ENCODE data around the gene PDF. TPM values are rescaled to one million over a fixed set of nuclear protein-coding genes. Genes with fewer than 3 reads are reported as not detected.

PDF gene
- total and polyA plus RNA-seq, 2 donors, result 2.1 to 9.8 TPM

DNA sequence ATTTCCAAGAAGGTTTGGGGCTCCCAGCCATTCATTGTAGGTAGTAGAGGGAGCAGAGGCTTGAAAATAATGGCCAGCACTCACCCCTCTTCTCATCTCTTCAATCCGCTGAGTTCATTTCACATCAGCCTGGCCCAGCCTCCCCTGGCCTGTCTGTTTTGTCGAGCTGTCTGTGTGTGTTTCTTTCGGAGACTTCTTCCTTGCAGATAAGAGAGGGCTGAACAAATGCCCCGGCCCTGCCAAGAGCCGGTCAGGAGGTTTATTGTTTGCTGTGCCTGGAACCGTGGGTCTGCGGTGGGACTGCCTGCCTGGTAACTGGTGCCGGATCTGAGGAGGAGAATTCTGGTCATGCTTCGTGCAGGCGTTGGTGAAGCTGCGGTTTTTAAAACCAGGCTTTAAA lies 15.9 kb downstream of the PDF start:
- Histone ChIP-seq H3K9me3 (ENCODE audit: control insufficient read depth in 2 of 2, insufficient read depth in 1 of 2, low read length in 1 of 2) (peaks cover 0 to 7% of the 10 kb centered on the region in 2 donors), H3K4me1 (ENCODE audit: control insufficient read depth in 2 of 2, insufficient read depth in 2 of 2, low read length in 2 of 2) (peaks cover 8 to 13% of the 10 kb centered on the region in 2 donors), H3K4me3 (ENCODE audit: low read length in 2 of 2) (no peak overlapping the region), H3K36me3 (ENCODE audit: control insufficient read depth in 2 of 2, insufficient read depth in 2 of 2, low read length in 1 of 2) (peaks cover 53% of the 10 kb centered on the region in 2 donors), H3K27ac (ENCODE audit: low read depth in 1 of 2, low read length in 1 of 2) (no peak overlapping the region), H3K27me3 (ENCODE audit: control insufficient read depth in 2 of 2, insufficient read depth in 1 of 2, low read length in 1 of 2) (no peaks in the 10 kb centered on the region)
- WGBS, result 98% methylated on average over 11 of the region's 11 CpGs
- DNase-seq (ENCODE audit: low read depth in 6 of 9, low spot score in 9 of 9), result no peak

DNA sequence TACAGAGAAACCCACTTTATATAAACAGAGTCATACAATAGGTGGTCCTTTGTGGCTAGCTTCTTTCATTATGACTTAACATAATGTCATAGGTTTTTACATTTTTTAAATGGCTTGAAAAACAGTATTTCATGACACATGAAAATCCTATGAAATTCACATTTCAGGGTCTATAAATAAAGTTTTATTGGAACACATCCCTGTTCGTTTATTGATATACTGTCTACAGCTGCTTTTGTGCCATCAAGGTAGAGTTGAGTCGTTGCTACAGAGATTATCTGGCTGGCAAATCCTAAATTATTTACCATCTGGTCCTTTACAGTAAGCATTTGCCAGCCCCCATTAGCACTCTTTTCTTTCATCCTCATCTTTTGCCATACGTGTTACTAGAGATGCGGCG lies 16.9 kb downstream of the PDF start:
- Histone ChIP-seq H3K9me3 (ENCODE audit: control insufficient read depth in 2 of 2, insufficient read depth in 1 of 2, low read length in 1 of 2) (peaks cover 0 to 7% of the 10 kb centered on the region in 2 donors), H3K27ac (ENCODE audit: low read depth in 1 of 2, low read length in 1 of 2) (no peak overlapping the region), H3K36me3 (ENCODE audit: control insufficient read depth in 2 of 2, insufficient read depth in 2 of 2, low read length in 1 of 2) (peaks cover 42 to 43% of the 10 kb centered on the region in 2 donors), H3K4me1 (ENCODE audit: control insufficient read depth in 2 of 2, insufficient read depth in 2 of 2, low read length in 2 of 2) (peaks cover 8 to 13% of the 10 kb centered on the region in 2 donors), H3K27me3 (ENCODE audit: control insufficient read depth in 2 of 2, insufficient read depth in 1 of 2, low read length in 1 of 2) (no peaks in the 10 kb centered on the region), H3K4me3 (ENCODE audit: low read length in 2 of 2) (no peak overlapping the region)
- no peak for DNase-seq (ENCODE audit: low read depth in 6 of 9, low spot score in 9 of 9)
- WGBS, result 96% methylated on average over 5 of the region's 5 CpGs

DNA sequence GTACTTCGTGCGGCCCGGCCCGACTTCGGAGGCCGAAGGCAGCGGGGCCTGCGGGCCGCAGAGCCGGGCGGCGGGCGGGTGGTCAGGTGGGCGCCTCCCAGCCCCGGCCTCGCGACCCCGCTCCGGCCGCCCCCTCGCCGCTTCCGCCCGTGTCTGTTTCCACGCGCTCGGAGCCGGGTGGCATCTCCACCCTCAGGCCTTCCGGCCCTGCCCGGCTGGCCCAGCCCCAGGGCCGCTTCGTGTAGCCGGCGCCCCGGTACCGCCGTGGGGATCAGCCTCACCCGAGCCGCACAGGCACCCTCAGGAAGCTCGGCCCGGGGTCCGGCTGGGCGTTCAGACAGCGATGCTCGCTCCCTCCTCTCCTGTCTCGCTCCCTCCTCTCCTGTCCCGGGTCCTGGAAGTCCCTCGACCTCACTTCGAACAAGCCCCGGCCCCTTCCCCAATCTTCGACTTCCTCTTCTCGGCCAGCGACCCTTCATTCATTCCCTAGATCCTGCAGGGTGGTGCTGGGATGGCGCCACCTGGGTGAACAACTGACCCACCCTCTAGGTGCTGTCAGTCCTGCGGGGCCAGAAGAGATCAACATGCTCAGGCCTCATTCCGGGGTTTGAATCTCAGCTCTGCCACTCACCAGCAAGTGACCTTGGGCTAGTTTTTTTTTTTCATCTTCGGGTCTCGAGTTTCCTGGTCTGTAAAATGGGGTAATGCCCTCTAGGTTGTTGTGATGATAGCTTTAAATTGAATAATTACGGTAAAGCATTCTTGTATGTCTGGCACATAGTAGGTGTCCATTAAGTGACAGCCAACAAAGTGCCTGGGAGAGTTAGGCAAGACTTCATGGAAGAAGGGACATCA lies 18.6 kb downstream of the PDF start:
- H3K27me3 ChIP-seq (ENCODE audit: control insufficient read depth in 2 of 2, insufficient read depth in 1 of 2, low read length in 1 of 2), result no peaks in the 10 kb centered on the region
- H3K27ac ChIP-seq (ENCODE audit: low read depth in 1 of 2, low read length in 1 of 2), result peak overlapping the region in 1 of 2 donors; percentile 78
- peak overlapping the region; percentile 63 to 97 for H3K4me3 ChIP-seq (ENCODE audit: low read length in 2 of 2)
- peaks cover 0 to 7% of the 10 kb centered on the region in 2 donors for H3K9me3 ChIP-seq (ENCODE audit: control insufficient read depth in 2 of 2, insufficient read depth in 1 of 2, low read length in 1 of 2)
- peak in 4 of 9 donors; percentile 9 to 27 (median 18) for DNase-seq (ENCODE audit: low read depth in 6 of 9, low spot score in 9 of 9)
- peaks cover 8 to 13% of the 10 kb centered on the region in 2 donors for H3K4me1 ChIP-seq (ENCODE audit: control insufficient read depth in 2 of 2, insufficient read depth in 2 of 2, low read length in 2 of 2)
- peaks cover 28 to 31% of the 10 kb centered on the region in 2 donors for H3K36me3 ChIP-seq (ENCODE audit: control insufficient read depth in 2 of 2, insufficient read depth in 2 of 2, low read length in 1 of 2)
- WGBS, result 3% methylated on average over 59 of the region's 59 CpGs

DNA sequence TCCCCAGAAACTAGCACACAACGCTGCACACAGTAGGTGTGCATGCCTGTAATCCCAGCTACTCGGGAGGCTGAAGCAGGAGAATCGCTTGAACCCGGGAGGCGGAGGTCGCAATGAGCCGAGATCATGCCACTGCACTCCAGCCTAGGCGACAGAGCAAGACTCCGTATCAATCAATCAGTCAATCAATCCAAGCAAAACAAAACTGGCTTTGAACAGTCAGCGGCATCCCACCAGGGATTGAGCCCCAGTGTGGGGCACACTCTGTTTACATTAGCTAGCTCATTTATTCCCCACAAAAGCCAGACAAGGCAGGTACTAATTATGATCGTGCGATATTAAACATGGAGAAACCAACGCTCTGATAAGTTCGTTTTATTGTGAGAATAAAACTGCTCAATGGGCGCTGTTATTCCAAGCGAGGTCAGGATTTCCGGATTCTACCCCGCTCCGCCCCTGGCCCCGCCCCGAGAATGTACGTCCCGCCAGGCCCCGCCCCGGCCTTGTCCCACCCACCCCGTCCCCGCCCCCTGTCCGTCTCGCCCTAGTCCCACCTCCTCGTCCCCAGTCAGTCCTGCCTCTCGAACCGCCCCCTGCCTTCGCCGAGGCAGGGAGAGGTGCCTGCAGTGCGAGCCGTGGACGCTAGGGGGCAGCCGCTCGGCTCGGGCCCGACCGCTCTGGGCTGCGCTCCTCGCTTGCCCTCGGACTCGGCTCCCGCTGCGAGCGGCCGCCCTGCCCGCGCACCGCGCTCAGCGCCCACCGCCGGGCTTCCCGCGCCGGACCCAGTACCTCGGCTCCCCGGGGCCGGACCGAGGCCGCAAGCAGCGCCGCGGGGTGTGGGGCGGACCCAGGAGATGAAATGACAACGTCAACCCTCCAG lies 19.5 kb downstream of the PDF start, which contains the start of gene VPS4A:
Gene VPS4A, plus strand, starts transcription at position 698 of the 880 bp plus-strand sequence. Its CDS starts 162 bp downstream, at position 860.
- peak; percentile 72 to 97 (median 93) for DNase-seq (ENCODE audit: low read depth in 6 of 9, low spot score in 9 of 9)
- H3K4me3 ChIP-seq (ENCODE audit: low read length in 2 of 2), result peak within 1 kb of the TSS; percentile 63 to 97
- WGBS, result 10% methylated on average over 70 of the region's 70 CpGs
- peaks cover 20 to 22% of the 10 kb centered on the region in 2 donors for H3K36me3 ChIP-seq (ENCODE audit: control insufficient read depth in 2 of 2, insufficient read depth in 2 of 2, low read length in 1 of 2)
- peak within 1 kb of the TSS; percentile 76 to 89 for H3K27ac ChIP-seq (ENCODE audit: low read depth in 1 of 2, low read length in 1 of 2)
- H3K9me3 ChIP-seq (ENCODE audit: control insufficient read depth in 2 of 2, insufficient read depth in 1 of 2, low read length in 1 of 2), result peaks cover 0 to 7% of the 10 kb centered on the region in 2 donors
- H3K27me3 ChIP-seq (ENCODE audit: control insufficient read depth in 2 of 2, insufficient read depth in 1 of 2, low read length in 1 of 2), result no peaks in the 10 kb centered on the region
- H3K4me1 ChIP-seq (ENCODE audit: control insufficient read depth in 2 of 2, insufficient read depth in 2 of 2, low read length in 2 of 2), result peaks cover 8 to 13% of the 10 kb centered on the region in 2 donors

DNA sequence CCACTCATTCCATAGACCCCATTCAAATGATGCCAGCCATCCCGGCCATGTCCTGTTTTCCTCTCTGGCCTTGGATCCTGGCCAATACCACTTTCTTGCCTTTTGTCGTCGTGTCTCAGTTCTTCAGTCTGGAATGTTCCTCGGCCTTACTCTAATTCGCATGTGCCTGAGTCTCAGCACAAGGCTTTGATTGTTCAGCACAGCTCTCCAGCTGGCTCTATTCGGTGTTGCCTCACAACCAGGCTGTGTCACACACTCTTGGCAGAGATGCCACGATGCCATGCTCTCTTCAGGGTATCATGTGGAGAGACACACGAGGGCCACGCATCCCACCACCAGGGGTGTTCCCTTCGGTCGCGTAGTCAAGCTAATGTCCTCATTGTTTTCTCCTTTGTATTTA lies 21.1 kb downstream of the PDF start:
- Histone ChIP-seq H3K27me3 (ENCODE audit: control insufficient read depth in 2 of 2, insufficient read depth in 1 of 2, low read length in 1 of 2) (no peaks in the 10 kb centered on the region), H3K27ac (ENCODE audit: low read depth in 1 of 2, low read length in 1 of 2) (no peak overlapping the region), H3K4me3 (ENCODE audit: low read length in 2 of 2) (no peak overlapping the region), H3K36me3 (ENCODE audit: control insufficient read depth in 2 of 2, insufficient read depth in 2 of 2, low read length in 1 of 2) (peaks cover 4 to 7% of the 10 kb centered on the region in 2 donors), H3K4me1 (ENCODE audit: control insufficient read depth in 2 of 2, insufficient read depth in 2 of 2, low read length in 2 of 2) (peaks cover 8 to 13% of the 10 kb centered on the region in 2 donors), H3K9me3 (ENCODE audit: control insufficient read depth in 2 of 2, insufficient read depth in 1 of 2, low read length in 1 of 2) (peaks cover 0 to 7% of the 10 kb centered on the region in 2 donors)
- 94% methylated on average over 12 of the region's 12 CpGs for WGBS
- no peak for DNase-seq (ENCODE audit: low read depth in 6 of 9, low spot score in 9 of 9)

DNA sequence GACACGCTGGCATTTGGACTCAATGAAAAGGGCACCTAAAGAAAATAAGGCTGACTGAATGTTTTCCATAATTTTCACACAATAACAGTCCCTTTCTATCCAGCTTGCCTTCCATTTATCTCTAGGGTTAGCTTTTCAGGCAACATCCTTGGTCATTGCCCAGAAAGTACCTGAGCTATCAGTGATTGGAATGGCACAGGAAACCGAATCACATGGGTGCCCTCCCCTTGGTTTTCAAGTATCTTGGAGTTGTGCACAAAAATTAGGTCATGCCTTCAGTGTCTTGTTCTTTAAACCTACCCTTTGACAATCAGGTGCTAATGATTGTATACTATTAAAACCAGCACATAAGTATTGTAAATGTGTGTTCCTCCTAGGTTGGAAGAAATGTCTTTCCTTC lies 22.5 kb downstream of the PDF start:
- Histone ChIP-seq H3K36me3 (ENCODE audit: control insufficient read depth in 2 of 2, insufficient read depth in 2 of 2, low read length in 1 of 2) (no peaks in the 10 kb centered on the region), H3K4me1 (ENCODE audit: control insufficient read depth in 2 of 2, insufficient read depth in 2 of 2, low read length in 2 of 2) (peaks cover 6 to 13% of the 10 kb centered on the region in 2 donors), H3K9me3 (ENCODE audit: control insufficient read depth in 2 of 2, insufficient read depth in 1 of 2, low read length in 1 of 2) (peaks cover 0 to 7% of the 10 kb centered on the region in 2 donors), H3K4me3 (ENCODE audit: low read length in 2 of 2) (no peak overlapping the region), H3K27me3 (ENCODE audit: control insufficient read depth in 2 of 2, insufficient read depth in 1 of 2, low read length in 1 of 2) (no peaks in the 10 kb centered on the region), H3K27ac (ENCODE audit: low read depth in 1 of 2, low read length in 1 of 2) (no peak overlapping the region)
- no peak for DNase-seq (ENCODE audit: low read depth in 6 of 9, low spot score in 9 of 9)
- 98% methylated on average over 2 of the region's 2 CpGs for WGBS

DNA sequence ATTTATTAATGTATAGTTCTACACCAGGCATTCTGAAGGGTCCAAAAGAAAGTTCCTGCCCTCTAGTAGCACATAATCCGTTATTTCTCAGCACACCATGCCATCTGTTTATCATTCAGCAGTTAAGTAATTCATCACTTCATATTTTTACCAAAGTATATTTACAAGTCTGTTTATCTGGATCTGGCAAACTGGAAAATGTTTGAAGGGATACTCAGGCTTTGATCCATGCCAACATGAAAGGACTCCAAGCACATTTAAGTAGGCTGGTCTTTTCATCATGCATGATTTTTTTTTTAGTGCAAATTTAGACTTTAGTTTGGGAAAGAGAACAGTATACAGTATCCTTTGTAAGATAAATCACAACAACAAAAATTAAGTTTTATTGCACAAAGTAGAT lies 23.3 kb downstream of the PDF start:
- 99% methylated on average over 1 of the region's 1 CpG for WGBS
- no peak overlapping the region for H3K4me3 ChIP-seq (ENCODE audit: low read length in 2 of 2)

DNA sequence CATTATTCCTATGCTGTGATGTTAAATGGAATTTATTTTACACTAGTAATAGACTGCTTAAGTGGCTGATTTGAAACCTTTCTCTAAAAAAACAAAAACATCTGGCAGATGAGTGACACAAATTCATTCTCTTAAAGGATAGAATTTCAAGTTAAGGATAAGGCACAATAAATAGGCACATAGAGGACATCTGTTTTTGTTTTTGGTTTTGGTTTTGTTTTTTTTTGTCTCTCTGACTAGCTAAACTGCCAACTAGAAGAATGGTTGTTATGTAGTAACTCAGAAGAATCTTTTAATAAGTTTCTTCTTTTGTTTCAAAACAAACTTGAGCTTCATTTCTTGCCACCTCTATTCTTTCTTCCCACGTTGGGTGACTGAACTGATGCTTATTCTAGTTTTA lies 24.4 kb downstream of the PDF start:
- H3K4me1 ChIP-seq (ENCODE audit: control insufficient read depth in 2 of 2, insufficient read depth in 2 of 2, low read length in 2 of 2), result peaks cover 3 to 7% of the 10 kb centered on the region in 2 donors
- peaks cover 0 to 12% of the 10 kb centered on the region in 2 donors for H3K36me3 ChIP-seq (ENCODE audit: control insufficient read depth in 2 of 2, insufficient read depth in 2 of 2, low read length in 1 of 2)
- 90% methylated on average over 1 of the region's 1 CpG for WGBS
- no peaks in the 10 kb centered on the region for H3K27me3 ChIP-seq (ENCODE audit: control insufficient read depth in 2 of 2, insufficient read depth in 1 of 2, low read length in 1 of 2)
- no peak overlapping the region for H3K27ac ChIP-seq (ENCODE audit: low read depth in 1 of 2, low read length in 1 of 2)
- no peak overlapping the region for H3K4me3 ChIP-seq (ENCODE audit: low read length in 2 of 2)
- peaks cover 0 to 7% of the 10 kb centered on the region in 2 donors for H3K9me3 ChIP-seq (ENCODE audit: control insufficient read depth in 2 of 2, insufficient read depth in 1 of 2, low read length in 1 of 2)
- no peak for DNase-seq (ENCODE audit: low read depth in 6 of 9, low spot score in 9 of 9)

More for the DNA sequence above, 23.3 kb downstream of the PDF start:
- H3K9me3 ChIP-seq (ENCODE audit: control insufficient read depth in 2 of 2, insufficient read depth in 1 of 2, low read length in 1 of 2), result peaks cover 0 to 7% of the 10 kb centered on the region in 2 donors
- H3K27ac ChIP-seq (ENCODE audit: low read depth in 1 of 2, low read length in 1 of 2), result no peak overlapping the region
- no peaks in the 10 kb centered on the region for H3K27me3 ChIP-seq (ENCODE audit: control insufficient read depth in 2 of 2, insufficient read depth in 1 of 2, low read length in 1 of 2)
- no peak for DNase-seq (ENCODE audit: low read depth in 6 of 9, low spot score in 9 of 9)
- H3K36me3 ChIP-seq (ENCODE audit: control insufficient read depth in 2 of 2, insufficient read depth in 2 of 2, low read length in 1 of 2), result peaks cover 0 to 4% of the 10 kb centered on the region in 2 donors
- peaks cover 4 to 10% of the 10 kb centered on the region in 2 donors for H3K4me1 ChIP-seq (ENCODE audit: control insufficient read depth in 2 of 2, insufficient read depth in 2 of 2, low read length in 2 of 2)
